ENCODE data around the gene DNAJC3.
"Not testable (repeated sequence)": the region's sequence is repeated elsewhere in the genome, so short reads cannot be mapped to it uniquely, and the experiment has no call there.

- not testable (repeated sequence) for TF ChIP-seq CTCF (IDR thresholded peaks at IDR 0.05; ENCODE audit: poor library complexity); EZH2 (IDR thresholded peaks at IDR 0.05; ENCODE audit: borderline replicate concordance); EZH2phosphoT487 (IDR thresholded peaks at IDR 0.05; ENCODE audit: low read depth, severe bottlenecking, unreplicated experiment)
Measured at GRCh38 chr13:95789315-95789714, 112.4 kb downstream of the DNAJC3 start.
